Fibroblast of skin of right biceps (primary cell): Measurements from ENCODE around the gene AFF2.
A peak's percentile ranks its signal among the peaks of the same experiment; 100 is the strongest.

Source experiments
- DNase-seq: peaks from one replicate; pipeline ENCODE4 v3.0.0-alpha.2; 2013

The AFF2 gene

DNA sequence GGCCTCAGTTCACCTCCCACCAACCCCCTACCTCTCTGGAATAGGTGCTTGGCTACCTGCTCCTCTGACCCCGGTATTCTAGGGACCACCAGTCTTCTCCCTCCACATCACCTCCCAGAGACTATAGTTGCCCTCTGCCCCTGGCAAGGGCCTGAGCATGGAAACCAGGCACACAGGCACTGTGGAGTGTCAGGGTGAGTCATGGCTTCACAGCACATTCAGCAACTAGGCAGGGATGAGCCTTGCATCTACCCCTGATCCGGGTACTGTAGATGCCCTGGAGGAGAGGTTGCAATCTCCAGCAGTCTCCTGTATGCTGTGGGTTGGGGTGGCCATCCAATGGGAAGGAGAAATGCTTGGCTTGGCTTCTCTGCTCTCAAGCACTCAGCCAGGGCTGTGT, 532.0 kb downstream of the AFF2 start:
- no peak for DNase-seq

DNA sequence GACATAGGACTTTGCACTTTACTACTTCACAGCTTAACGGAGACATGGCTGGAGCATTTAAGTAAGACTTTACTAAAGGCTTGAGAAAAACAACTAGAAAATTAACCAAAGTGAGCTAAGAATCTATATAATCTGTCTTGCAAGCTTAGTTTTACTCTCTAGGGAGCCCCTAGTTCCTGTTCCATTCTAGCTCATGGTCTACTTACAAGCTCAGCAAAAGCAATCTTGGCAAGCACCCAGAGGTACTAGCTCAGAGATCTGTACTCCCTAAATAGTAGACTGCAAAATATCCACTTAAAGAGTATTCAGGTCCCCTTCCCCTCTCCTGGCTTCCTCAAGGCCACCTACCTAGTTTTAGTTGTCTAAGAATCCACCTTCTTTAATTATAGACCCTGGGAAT, 535.7 kb downstream of the AFF2 start:
- no peak for DNase-seq

DNA sequence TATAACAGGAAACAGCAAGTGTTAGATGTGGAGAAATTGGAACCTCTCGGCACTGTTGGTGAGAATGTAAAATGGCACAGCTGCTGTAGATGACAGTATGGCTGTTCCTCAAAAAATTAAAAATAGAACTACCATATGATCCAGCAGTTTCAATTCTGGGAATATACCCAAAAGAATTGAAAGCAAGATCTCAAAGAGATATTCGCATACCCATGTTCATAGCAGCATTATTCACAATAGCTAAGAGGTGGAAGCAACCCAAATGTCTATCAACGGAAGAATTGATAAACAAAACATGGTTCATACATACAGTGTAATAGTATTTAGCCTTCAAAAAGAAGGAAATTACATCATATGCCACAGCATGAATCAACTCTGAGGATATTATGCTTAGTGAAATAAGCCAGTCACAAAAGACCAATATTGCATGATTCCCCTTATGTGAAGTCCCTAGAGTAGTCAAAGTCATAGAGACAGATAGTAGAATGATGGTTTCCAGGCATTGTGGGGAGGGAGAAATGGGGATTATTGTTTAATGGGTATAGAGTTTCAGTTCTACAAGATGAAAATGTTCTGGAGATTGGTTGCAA, 537.0 kb downstream of the AFF2 start:
- DNase-seq = no peak

DNA sequence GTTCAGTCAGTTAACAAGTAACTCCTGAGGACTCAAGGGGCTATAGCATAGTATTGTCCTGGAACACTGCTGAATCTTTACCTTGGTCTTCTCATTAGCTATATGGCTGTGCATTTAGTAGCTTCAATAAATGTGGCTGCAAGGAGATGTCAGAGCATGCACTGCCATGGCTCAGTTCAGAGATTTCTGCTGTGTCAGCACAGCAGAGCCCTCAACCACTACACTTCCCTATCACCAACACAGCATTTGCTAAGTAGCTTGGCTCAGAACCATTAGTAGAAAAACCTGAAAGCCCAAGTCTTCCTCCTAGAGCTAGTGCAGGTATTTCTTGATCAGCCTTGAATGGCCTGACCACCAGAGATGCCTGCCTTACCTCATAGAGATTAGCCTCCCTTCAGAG, 538.6 kb downstream of the AFF2 start:
- DNase-seq = no peak

DNA sequence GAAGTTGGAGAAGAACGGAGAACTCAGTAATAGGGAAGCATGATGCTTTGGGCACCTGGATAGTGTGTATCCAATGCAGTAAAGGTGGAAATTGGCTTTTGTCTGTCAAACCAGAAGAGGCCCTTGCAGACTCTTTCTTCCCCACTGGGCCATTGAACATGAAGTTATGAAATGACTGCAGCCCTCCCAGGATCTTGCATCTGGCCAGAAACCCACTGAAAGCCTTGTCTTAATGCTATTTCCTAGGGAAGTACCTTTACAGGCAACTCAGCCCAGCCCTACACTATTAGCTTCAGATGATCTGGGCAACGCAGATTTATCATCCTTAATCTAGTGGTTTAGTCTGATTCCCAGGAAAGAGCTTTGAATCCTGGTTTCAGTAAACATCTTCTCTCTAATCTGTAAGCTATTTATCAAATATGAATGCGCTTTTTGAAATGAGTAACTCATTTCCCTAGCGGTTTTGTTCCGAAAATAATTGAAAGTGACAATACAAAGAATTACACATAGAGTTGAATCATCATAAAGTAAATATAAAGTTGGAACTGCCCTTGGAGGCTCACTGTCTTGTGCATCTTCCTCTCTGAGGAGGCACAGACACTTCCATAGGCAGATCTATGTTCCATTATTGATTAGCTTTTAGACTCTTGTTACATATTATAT, 540.6 kb downstream of the AFF2 start:
- peak; percentile 30 for DNase-seq

DNA sequence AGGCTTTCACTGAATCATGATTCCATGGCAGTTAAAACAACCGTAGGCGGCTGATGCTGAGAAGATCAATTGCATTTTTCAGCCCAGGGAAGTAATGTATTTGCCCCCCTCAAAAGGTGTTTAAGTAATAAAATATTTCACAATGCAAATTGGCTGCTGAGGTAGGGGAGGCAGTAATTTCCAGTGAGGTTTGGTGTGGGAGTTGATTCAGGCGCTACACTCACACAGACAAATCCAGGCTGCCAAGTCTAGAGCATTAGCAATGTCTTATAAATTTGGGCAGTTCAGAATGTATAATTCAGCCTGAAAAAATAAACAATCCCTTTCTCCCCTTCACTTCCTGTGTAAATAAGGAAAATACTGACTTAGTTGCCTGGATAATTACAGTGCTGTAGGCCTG, 543.0 kb downstream of the AFF2 start:
- DNase-seq = no peak

DNA sequence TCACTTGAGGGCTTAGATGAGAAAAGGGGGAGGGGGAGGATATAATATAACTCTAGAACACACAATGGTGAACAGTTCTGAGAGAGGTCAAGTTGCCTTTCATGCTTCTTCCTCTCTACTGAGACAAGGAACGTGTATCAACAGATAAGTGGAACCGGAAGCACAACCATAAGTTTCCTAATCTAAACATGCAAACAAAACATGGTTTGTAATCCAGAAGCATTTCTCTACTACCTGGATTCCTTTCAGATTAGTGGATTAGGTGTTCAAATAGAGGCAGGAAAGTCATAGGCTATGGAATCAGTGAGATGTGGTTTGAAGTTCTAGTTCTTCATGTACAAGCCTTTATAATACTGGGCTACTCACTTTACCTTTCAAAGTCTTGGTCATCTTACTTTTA, 544.1 kb downstream of the AFF2 start:
- DNase-seq = no peak

DNA sequence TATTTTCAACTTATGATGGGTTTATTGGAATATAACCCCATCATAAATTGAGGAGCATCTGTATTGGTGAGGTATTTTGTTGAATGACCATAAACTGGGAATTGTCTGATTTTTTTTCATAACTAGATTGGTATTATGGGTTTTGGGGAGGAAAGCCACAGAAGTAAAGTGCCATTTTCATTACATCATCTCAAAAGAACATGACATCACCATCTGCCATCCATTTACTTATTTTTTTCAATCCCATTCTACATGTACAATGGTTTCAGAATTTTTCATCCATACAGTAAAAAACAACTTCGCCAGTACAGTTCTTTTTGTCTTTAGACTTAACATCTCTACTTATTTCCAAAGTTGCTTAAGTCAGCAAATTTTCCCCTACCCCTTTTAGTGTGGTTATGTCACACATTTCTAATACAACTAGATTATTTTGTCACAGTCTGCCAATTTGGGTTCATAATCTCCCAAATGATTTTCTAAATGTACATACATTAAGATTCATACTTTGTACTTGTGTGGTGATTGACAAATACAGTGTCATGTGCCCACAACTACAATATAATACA, 545.3 kb downstream of the AFF2 start:
- DNase-seq = no peak
